Measurements from ENCODE around the gene DPP9. TPM values are rescaled to one million over a fixed set of nuclear protein-coding genes. Genes with fewer than 3 reads are reported as not detected.

The DPP9 gene
- total and polyA plus RNA-seq, 4 experiments from 2014 or later: 10.7 to 93.9 (median 59.3) TPM

DNA sequence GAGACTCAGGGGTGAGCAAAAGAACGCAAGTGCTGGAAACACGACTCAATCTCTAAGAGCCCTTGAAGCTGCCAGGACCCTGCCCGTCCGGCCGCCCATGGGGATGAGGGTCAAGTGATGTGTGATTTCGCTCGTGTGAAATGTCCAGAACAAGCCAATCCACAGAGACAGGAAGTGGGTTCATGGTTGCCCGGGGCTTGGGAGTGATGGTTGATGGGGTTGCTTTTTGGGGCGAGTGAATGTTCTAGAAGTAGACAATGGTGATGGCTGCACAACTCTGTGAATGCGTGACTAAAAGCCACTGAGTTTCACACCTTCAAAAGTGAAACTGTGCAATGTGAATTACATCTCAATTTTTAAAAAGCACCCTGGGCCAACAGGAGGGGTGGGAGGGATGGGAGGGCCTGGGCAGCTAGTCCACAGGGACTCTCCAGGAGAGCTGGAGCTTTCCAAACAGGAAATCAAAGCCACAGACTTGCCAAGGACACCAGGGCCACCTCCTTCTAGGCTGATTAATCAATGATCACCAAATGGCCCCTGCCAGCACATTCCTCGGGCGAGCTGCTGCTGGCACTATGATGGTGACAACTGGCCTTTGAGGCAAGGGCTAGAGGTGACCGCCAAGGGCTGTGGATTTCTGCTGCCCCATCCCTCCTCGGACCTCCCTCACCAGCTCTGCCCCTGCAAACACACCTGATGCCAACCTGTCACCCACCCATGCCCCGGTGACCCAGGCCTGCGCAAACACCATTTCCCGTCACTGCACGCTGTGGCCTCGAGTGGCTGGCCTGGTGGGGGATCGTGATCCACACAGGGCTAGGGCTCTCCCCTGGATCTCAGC, 14.0 kb downstream of the DPP9 start:
- H3K27ac Mint-ChIP-seq: peak overlapping the region in 2 of 7 donors; percentile 64 to 80
- CTCF ChIA-PET (ENCODE audit: partially characterized antibody): interaction anchor here (1.4 kb wide), 1 partner anchor 73 kb away, joined by 3 read pairs; no protein-coding TSS in a partner anchor

DNA sequence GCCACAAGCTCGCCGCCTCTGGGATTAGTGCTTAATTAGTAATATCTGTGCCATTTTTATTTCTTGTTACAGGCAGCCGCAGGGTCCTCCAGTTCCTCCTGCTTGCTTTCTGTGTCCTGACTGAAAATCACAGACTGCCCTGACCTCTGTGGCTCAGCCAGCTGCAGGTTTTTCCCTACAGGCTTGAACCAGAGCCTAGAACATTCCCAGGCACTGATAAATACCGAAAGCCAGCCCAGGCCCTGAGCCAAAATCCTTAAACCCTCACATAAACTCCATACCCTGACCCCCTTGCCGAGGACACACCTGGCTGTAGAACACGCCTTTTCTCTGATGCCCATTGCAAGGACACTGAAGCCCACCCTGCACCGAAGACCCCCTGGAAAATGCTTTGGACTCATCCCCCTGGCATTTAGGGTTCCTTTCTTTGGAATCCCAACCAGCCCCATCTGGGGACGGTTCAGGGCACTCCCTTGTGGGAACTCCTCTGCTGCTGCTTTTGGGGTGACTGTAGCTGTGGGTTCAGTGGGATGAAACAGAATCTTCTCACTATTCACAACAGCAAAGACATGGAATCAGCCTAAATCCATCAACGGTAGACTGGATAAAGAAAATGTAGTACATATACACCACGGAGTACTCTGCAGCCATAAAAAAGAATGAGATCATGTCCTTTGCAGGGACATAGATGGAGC, 15.5 kb downstream of the DPP9 start:
- ChIA-PET POLR2A (ENCODE audit: partially characterized antibody) (no interaction called here), CTCF (ENCODE audit: partially characterized antibody) (no interaction called here)
- Histone ChIP-seq H3K9me3 (ENCODE audit: control insufficient read depth in 1 of 2, low read length in 2 of 2) (no peaks in the 10 kb centered on the region), H3K4me1 (ENCODE audit: insufficient read depth, low read length) (no peaks in the 10 kb centered on the region), H3K27ac (ENCODE audit: low read depth, low read length) (no peak overlapping the region), H3K36me3 (ENCODE audit: insufficient read depth, low read length) (peaks cover 25% of the 10 kb centered on the region), H3K27me3 (ENCODE audit: insufficient read depth, low read length) (no peaks in the 10 kb centered on the region), H3K4me3 (ENCODE audit: low read length in 2 of 2) (no peak overlapping the region)
- no peaks in the 10 kb centered on the region for H3K27me3 Mint-ChIP-seq
- peaks cover 0 to 9% (median 3%) of the 10 kb centered on the region in 4 donors for H3K4me1 Mint-ChIP-seq
- intact Hi-C loops (cut with micrococcal nuclease): no loop called here
- peaks cover 7 to 39% of the 10 kb centered on the region in 2 donors for H3K36me3 Mint-ChIP-seq
- no peak for DNase-seq
- H3K27ac Mint-ChIP-seq: peak overlapping the region in 1 of 7 donors; percentile 19
- no peak overlapping the region for H3K4me3 Mint-ChIP-seq
- H3K9me3 Mint-ChIP-seq: no peaks in the 10 kb centered on the region

More for the DNA sequence above, 14.0 kb downstream of the DPP9 start:
- no peaks in the 10 kb centered on the region for H3K4me1 ChIP-seq (ENCODE audit: insufficient read depth, low read length)
- POLR2A ChIA-PET (ENCODE audit: partially characterized antibody): no interaction called here
- Mint-ChIP-seq H3K4me3 (no peak overlapping the region), H3K36me3 (peaks cover 11 to 38% of the 10 kb centered on the region in 2 donors), H3K4me1 (peaks cover 0 to 9% (median 3%) of the 10 kb centered on the region in 4 donors), H3K27me3 (no peaks in the 10 kb centered on the region), H3K9me3 (no peaks in the 10 kb centered on the region)
- H3K27ac ChIP-seq (ENCODE audit: low read depth, low read length): no peak overlapping the region
- no peaks in the 10 kb centered on the region for H3K9me3 ChIP-seq (ENCODE audit: control insufficient read depth in 1 of 2, low read length in 2 of 2)
- peaks cover 19% of the 10 kb centered on the region for H3K36me3 ChIP-seq (ENCODE audit: insufficient read depth, low read length)
- H3K4me3 ChIP-seq (ENCODE audit: low read length in 2 of 2): no peak overlapping the region
- no peaks in the 10 kb centered on the region for H3K27me3 ChIP-seq (ENCODE audit: insufficient read depth, low read length)
- intact Hi-C loops (cut with micrococcal nuclease): no loop called here
- DNase-seq: no peak

DNA sequence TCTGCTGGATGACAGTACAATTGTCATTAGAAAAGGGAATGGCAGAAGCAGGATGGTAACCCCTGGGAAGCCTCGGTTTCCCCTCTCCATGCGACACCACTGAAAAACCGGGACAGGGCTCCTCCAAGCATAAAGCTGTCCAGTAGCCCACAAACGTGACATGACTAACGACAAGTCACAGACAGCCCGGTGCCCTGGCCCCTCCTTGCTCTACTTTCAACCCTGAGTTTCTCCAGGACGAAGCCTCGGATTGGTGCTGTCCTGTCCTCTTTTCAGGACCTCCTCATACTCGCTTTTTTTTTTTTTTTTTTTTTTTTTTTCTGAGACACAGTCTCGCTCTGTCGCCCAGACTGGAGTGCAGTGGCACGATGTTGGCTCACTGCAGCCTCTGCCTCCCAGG, 16.3 kb downstream of the DPP9 start:
- Histone ChIP-seq H3K4me3 (ENCODE audit: low read length in 2 of 2) (no peak overlapping the region), H3K36me3 (ENCODE audit: insufficient read depth, low read length) (peaks cover 23% of the 10 kb centered on the region), H3K27me3 (ENCODE audit: insufficient read depth, low read length) (no peaks in the 10 kb centered on the region), H3K9me3 (ENCODE audit: control insufficient read depth in 1 of 2, low read length in 2 of 2) (no peaks in the 10 kb centered on the region), H3K4me1 (ENCODE audit: insufficient read depth, low read length) (no peaks in the 10 kb centered on the region), H3K27ac (ENCODE audit: low read depth, low read length) (no peak overlapping the region)
- ChIA-PET POLR2A (ENCODE audit: partially characterized antibody) (no interaction called here), CTCF (ENCODE audit: partially characterized antibody) (no interaction called here)
- intact Hi-C loops (cut with micrococcal nuclease): no loop called here
- peak overlapping the region in 1 of 7 donors; percentile 70 for H3K27ac Mint-ChIP-seq
- no peak for DNase-seq
- H3K27me3 Mint-ChIP-seq: no peaks in the 10 kb centered on the region
- H3K4me3 Mint-ChIP-seq: no peak overlapping the region
- H3K9me3 Mint-ChIP-seq: no peaks in the 10 kb centered on the region
- H3K4me1 Mint-ChIP-seq: peaks cover 0 to 11% (median 3%) of the 10 kb centered on the region in 4 donors
- H3K36me3 Mint-ChIP-seq: peaks cover 9 to 38% of the 10 kb centered on the region in 2 donors

DNA sequence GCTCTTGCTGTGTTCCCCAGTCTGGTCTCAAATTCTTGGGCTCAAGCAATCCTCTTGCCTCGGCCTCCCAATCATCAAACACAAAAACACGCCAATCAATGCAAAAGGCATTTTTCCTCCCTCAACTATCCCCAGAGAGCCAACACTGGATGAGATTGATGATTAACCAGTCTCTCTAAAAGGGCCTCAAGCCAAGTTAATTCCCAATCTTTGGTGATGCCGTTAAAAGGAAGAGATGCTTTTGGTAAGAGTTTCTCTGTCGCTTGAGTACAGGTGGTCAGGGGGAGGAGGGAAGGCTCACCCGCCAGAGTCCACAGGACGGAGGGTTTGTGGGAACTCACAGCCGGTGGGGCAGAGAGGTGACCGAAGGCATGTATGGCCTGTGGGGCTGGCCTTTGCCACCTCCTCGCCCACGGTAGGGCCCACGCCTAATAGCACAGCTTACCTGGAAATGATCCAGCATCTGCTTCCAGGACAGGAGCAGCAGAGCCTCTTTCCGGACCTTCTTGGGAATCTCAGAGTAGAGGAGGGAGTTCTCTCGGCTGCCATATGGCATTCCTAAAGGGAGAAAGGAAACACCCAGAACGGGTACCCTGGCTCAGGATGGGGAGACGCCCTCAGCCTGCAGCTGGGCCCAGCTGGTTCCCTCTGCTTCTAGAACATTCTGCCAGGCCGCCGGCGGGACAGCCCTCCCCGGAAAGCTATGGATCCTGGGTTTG, 18.1 kb downstream of the DPP9 start:
- no peak overlapping the region for H3K27ac Mint-ChIP-seq
- no peaks in the 10 kb centered on the region for H3K27me3 Mint-ChIP-seq
- peaks cover 18 to 50% of the 10 kb centered on the region in 2 donors for H3K36me3 Mint-ChIP-seq
- ChIA-PET CTCF (ENCODE audit: partially characterized antibody) (no interaction called here), POLR2A (ENCODE audit: partially characterized antibody) (interaction anchor here (0.6 kb wide), 1 partner anchor 61 kb away, joined by 3 read pairs; no protein-coding TSS in a partner anchor)
- H3K4me3 Mint-ChIP-seq: no peak overlapping the region
- intact Hi-C loops (cut with micrococcal nuclease): no loop called here
- no peaks in the 10 kb centered on the region for H3K27me3 ChIP-seq (ENCODE audit: insufficient read depth, low read length)
- no peaks in the 10 kb centered on the region for H3K9me3 ChIP-seq (ENCODE audit: control insufficient read depth in 1 of 2, low read length in 2 of 2)
- DNase-seq: no peak
- no peak overlapping the region for H3K4me3 ChIP-seq (ENCODE audit: low read length in 2 of 2)
- no peak overlapping the region for H3K27ac ChIP-seq (ENCODE audit: low read depth, low read length)
- peaks cover 33% of the 10 kb centered on the region for H3K36me3 ChIP-seq (ENCODE audit: insufficient read depth, low read length)
- H3K4me1 ChIP-seq (ENCODE audit: insufficient read depth, low read length): no peaks in the 10 kb centered on the region
- no peaks in the 10 kb centered on the region for H3K9me3 Mint-ChIP-seq
- peaks cover 0 to 13% (median 3%) of the 10 kb centered on the region in 4 donors for H3K4me1 Mint-ChIP-seq

DNA sequence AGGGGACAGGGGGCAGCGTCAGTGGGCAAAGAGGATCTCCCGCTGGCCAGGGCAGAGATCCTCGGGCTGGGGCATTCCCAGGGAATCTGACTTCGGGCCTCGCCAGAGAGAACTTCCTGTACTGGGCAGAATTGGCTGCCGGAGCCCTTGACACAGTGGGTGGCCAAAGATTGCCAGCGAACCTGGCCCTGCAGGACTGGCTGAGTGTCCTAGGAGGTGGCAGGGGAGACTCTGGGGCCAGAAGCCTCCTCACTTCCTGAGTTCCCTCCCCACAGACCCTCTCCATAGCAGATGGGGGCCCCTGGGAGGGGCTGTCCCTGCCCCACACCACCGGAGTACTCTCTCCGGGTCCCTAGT, 19.3 kb downstream of the DPP9 start:
- Mint-ChIP-seq H3K9me3 (no peaks in the 10 kb centered on the region), H3K27me3 (no peaks in the 10 kb centered on the region), H3K36me3 (peaks cover 16 to 56% of the 10 kb centered on the region in 2 donors), H3K4me3 (no peak overlapping the region), H3K4me1 (peaks cover 0 to 11% (median 2%) of the 10 kb centered on the region in 4 donors), H3K27ac (no peak overlapping the region)
- Histone ChIP-seq H3K4me1 (ENCODE audit: insufficient read depth, low read length) (no peaks in the 10 kb centered on the region), H3K27me3 (ENCODE audit: insufficient read depth, low read length) (no peaks in the 10 kb centered on the region), H3K4me3 (ENCODE audit: low read length in 2 of 2) (no peak overlapping the region), H3K27ac (ENCODE audit: low read depth, low read length) (no peak overlapping the region), H3K36me3 (ENCODE audit: insufficient read depth, low read length) (peaks cover 35% of the 10 kb centered on the region), H3K9me3 (ENCODE audit: control insufficient read depth in 1 of 2, low read length in 2 of 2) (no peaks in the 10 kb centered on the region)
- intact Hi-C loops (cut with micrococcal nuclease): no loop called here
- DNase-seq: no peak
- ChIA-PET CTCF (ENCODE audit: partially characterized antibody) (no interaction called here), POLR2A (ENCODE audit: partially characterized antibody) (no interaction called here)

DNA sequence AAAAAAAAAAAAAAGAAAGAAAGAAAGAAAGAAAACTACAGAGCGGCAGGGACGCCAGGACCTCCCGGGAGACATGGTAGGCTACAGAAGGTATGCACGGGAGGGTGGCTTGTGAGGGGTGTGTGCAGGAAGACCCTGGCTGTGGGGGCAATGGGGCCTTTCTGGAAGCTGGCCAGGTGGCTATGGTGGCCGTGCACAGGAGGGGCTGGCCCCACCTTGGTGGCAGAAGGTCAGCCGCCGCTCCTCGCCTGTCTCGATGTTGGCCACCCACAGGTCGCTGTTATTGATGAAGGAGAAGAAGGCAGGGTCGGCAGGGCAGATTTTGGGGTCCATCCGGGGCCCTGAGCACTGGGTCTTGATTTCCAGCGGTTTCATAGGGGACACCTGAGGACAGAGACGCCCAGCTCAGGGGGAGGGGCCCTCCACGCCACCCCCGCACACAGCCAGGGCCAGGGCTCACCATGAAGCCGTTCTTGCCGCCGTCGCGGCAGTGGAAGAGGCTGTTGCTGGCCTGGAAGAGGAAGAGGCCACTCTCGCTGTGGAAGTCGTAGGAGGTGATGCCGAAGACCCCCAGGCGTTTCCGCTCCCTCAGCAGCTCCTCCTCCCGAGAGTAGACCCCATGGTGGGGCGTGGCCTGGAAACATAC, 19.8 kb downstream of the DPP9 start:
- no peak overlapping the region for H3K27ac Mint-ChIP-seq
- intact Hi-C loops (cut with micrococcal nuclease): no loop called here
- POLR2A ChIA-PET (ENCODE audit: partially characterized antibody): no interaction called here
- H3K27ac ChIP-seq (ENCODE audit: low read depth, low read length): no peak overlapping the region
- H3K36me3 Mint-ChIP-seq: peaks cover 12 to 54% of the 10 kb centered on the region in 2 donors
- H3K4me3 Mint-ChIP-seq: no peak overlapping the region
- DNase-seq: no peak
- H3K4me1 ChIP-seq (ENCODE audit: insufficient read depth, low read length): no peaks in the 10 kb centered on the region
- H3K4me3 ChIP-seq (ENCODE audit: low read length in 2 of 2): no peak overlapping the region
- no peaks in the 10 kb centered on the region for H3K27me3 Mint-ChIP-seq
- no peaks in the 10 kb centered on the region for H3K9me3 ChIP-seq (ENCODE audit: control insufficient read depth in 1 of 2, low read length in 2 of 2)
- peaks cover 0 to 8% (median 0%) of the 10 kb centered on the region in 4 donors for H3K4me1 Mint-ChIP-seq
- no peaks in the 10 kb centered on the region for H3K27me3 ChIP-seq (ENCODE audit: insufficient read depth, low read length)
- H3K9me3 Mint-ChIP-seq: no peaks in the 10 kb centered on the region
- CTCF ChIA-PET (ENCODE audit: partially characterized antibody): no interaction called here
- peaks cover 35% of the 10 kb centered on the region for H3K36me3 ChIP-seq (ENCODE audit: insufficient read depth, low read length)

DNA sequence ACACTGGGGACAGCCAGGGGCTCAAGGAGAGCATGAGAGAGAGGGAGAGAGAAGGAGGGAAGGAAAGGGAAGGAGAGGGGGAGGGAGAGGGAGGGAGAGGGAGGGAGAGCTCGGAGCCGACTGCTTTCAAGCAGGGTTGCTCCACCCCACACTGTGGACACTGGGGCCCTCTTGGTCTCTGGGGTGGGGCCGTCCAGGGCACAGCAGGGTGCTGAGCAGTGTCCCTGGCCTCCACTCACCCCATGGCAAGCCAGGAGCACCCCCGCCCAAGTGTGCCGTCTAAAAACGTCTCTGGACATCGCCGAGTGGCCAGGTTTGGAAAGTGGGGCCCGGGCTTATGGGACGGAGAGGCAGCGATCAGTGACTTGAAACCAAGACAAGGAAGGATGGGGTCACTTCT, 20.9 kb downstream of the DPP9 start:
- H3K9me3 Mint-ChIP-seq: no peaks in the 10 kb centered on the region
- no peaks in the 10 kb centered on the region for H3K27me3 Mint-ChIP-seq
- H3K36me3 ChIP-seq (ENCODE audit: insufficient read depth, low read length): peaks cover 42% of the 10 kb centered on the region
- H3K9me3 ChIP-seq (ENCODE audit: control insufficient read depth in 1 of 2, low read length in 2 of 2): no peaks in the 10 kb centered on the region
- CTCF ChIA-PET (ENCODE audit: partially characterized antibody): no interaction called here
- H3K36me3 Mint-ChIP-seq: peaks cover 12 to 58% of the 10 kb centered on the region in 2 donors
- DNase-seq: no peak
- peak overlapping the region in 1 of 7 donors; percentile 74 for H3K27ac Mint-ChIP-seq
- POLR2A ChIA-PET (ENCODE audit: partially characterized antibody): no interaction called here
- H3K27ac ChIP-seq (ENCODE audit: low read depth, low read length): no peak overlapping the region
- H3K27me3 ChIP-seq (ENCODE audit: insufficient read depth, low read length): no peaks in the 10 kb centered on the region
- H3K4me1 Mint-ChIP-seq: peaks cover 0 to 4% (median 0%) of the 10 kb centered on the region in 4 donors
- no peak overlapping the region for H3K4me3 ChIP-seq (ENCODE audit: low read length in 2 of 2)
- no peaks in the 10 kb centered on the region for H3K4me1 ChIP-seq (ENCODE audit: insufficient read depth, low read length)
- intact Hi-C loops (cut with micrococcal nuclease): no loop called here
- no peak overlapping the region for H3K4me3 Mint-ChIP-seq

Measured in CD4-positive, alpha-beta memory T cell (primary cell).